SU-DHL-6 (cell line): ENCODE measurements around the gene LRRC49.

ENCODE experiments used
- CTCF ChIP-seq: fragments of 200-600 bp; sonication (generic); IDR thresholded peaks from one replicate; pipeline ENCODE4 v1.5.1; 2017; ENCODE audit warnings: antibody characterized with exemption, mild to moderate bottlenecking, low read length, moderate library complexity; ENCODE audit not compliant: insufficient read depth, poor library complexity, severe bottlenecking
- EZH2phosphoT487 ChIP-seq: fragments of 200-600 bp; sonication (generic), shearing (Covaris generic); conservative IDR thresholded peaks from 2 replicates; pipeline ENCODE4 v1.6.1; 2018; ENCODE audit warnings: mild to moderate bottlenecking, antibody characterized with exemption, low read length, moderate library complexity, mixed read lengths

GRCh38 chr15:70916531-70916930 is 23.9 kb downstream of the LRRC49 start:
- no peak for TF ChIP-seq CTCF
- TF ChIP-seq EZH2phosphoT487, result no peak
